Liver (tissue), 9 donors: Measurements from ENCODE around the gene NFIB. TPM values are rescaled to one million over a fixed set of nuclear protein-coding genes. Genes with fewer than 3 reads are reported as not detected.

Experiments
- DNase-seq: peaks from one replicate; pipeline ENCODE4 v3.0.0-alpha.2; 2017; ENCODE audit warnings: low spot score
- H3K27ac ChIP-seq, 2 donors: one replicate each; pipeline ENCODE4 v1.7.0; 2013; ENCODE audit warnings: inconsistent platforms in 2 of 2, low read length in 2 of 2, control low read depth in 1 of 2, low read depth in 1 of 2, mild to moderate bottlenecking in 1 of 2
- H3K27me3 ChIP-seq, 4 donors: one replicate each; pipeline versions ENCODE4 v1.6.1 to v1.7.0; 2013; ENCODE audit warnings: low read length in 3 of 4, inconsistent platforms in 1 of 4, mild to moderate bottlenecking in 1 of 4, moderate library complexity in 1 of 4; ENCODE audit not compliant: control insufficient read depth in 4 of 4, insufficient read depth in 4 of 4
- H3K36me3 ChIP-seq, 4 donors: one replicate each; pipeline versions ENCODE4 v1.6.1 to v1.7.0; 2013; ENCODE audit warnings: low read length in 3 of 4, mild to moderate bottlenecking in 3 of 4, low read depth in 1 of 4, moderate library complexity in 1 of 4; ENCODE audit not compliant: control insufficient read depth in 4 of 4, insufficient read depth in 3 of 4
- H3K4me1 ChIP-seq, 4 donors: one replicate each; pipeline versions ENCODE4 v1.6.1 to v1.7.0; 2013; ENCODE audit warnings: low read length in 3 of 4, mild to moderate bottlenecking in 3 of 4, moderate library complexity in 1 of 4; ENCODE audit not compliant: control insufficient read depth in 4 of 4, insufficient read depth in 4 of 4
- H3K4me3 ChIP-seq, 3 donors: one replicate each; pipeline versions ENCODE4 v1.6.1 to v1.7.0; 2013; ENCODE audit warnings: low read length in 3 of 3, control low read depth in 1 of 3, low read depth in 1 of 3, mild to moderate bottlenecking in 1 of 3
- H3K9ac ChIP-seq, 2 donors: one replicate each; pipeline ENCODE4 v1.7.0; 2013; ENCODE audit warnings: low read length in 2 of 2, mild to moderate bottlenecking in 2 of 2, moderate library complexity in 2 of 2, control low read depth in 1 of 2, low read depth in 1 of 2
- H3K9me3 ChIP-seq, 4 donors: one replicate each; pipeline versions ENCODE4 v1.6.1 to v1.7.0; 2013; ENCODE audit warnings: low read length in 3 of 4; ENCODE audit not compliant: control insufficient read depth in 4 of 4
- EGR1 ChIP-seq, 2 donors: IDR thresholded peaks; 2 replicates each; pipeline ENCODE4 v1.6.1; 2016 to 2018; ENCODE audit warnings: antibody characterized with exemption in 2 of 2, low read depth in 2 of 2
- FOXA1 ChIP-seq: IDR thresholded peaks from 2 replicates; pipeline ENCODE4 v1.6.1; 2016; ENCODE audit warnings: antibody characterized with exemption
- FOXA2 ChIP-seq: IDR thresholded peaks from 2 replicates; pipeline ENCODE4 v1.6.1; 2016; ENCODE audit warnings: antibody characterized with exemption
- HNF4A ChIP-seq, 2 donors: conservative IDR thresholded peaks; 2 replicates each; pipeline ENCODE4 v1.6.1; 2016; ENCODE audit warnings: antibody characterized with exemption in 2 of 2, mild to moderate bottlenecking in 2 of 2
- HNF4G ChIP-seq: IDR thresholded peaks from 2 replicates; pipeline ENCODE4 v1.6.1; 2016; ENCODE audit warnings: antibody characterized with exemption
- JUND ChIP-seq, 2 donors: IDR thresholded peaks; 2 replicates each; pipeline ENCODE4 v1.6.1; 2016; ENCODE audit warnings: antibody characterized with exemption in 2 of 2
- NR2F2 ChIP-seq: IDR thresholded peaks from 2 replicates; pipeline ENCODE4 v1.6.1; 2016; ENCODE audit warnings: antibody characterized with exemption
- RAD21 ChIP-seq, 2 donors: IDR thresholded peaks; 2 replicates each; pipeline ENCODE4 v1.6.1; 2016; ENCODE audit warnings: antibody characterized with exemption in 2 of 2, mild to moderate bottlenecking in 2 of 2
- RXRA ChIP-seq, 2 donors: IDR thresholded peaks; 2 replicates each; pipeline ENCODE4 v1.6.1; 2017 to 2018; ENCODE audit warnings: antibody characterized with exemption in 2 of 2, mild to moderate bottlenecking in 1 of 2
- SP1 ChIP-seq: IDR thresholded peaks from 2 replicates; pipeline ENCODE4 v1.6.1; 2018; ENCODE audit warnings: antibody characterized with exemption, mild to moderate bottlenecking
- WGBS: extraction: QIAGEN DNeasy Blood & Tissue Kit; methylation state at CpG from one replicate; pipeline ENCODE4 v1.1.7; 2013; 5-methylcytosine and 5-hydroxymethylcytosine counted together
- polyA plus RNA-seq, 2 donors: library from polyadenylated mRNA; stranded (reverse) in 1 of 2; unstranded in 1 of 2; fragments of 200-250 nt in 1 of 2; fragments of >200 nt in 1 of 2; fragmentation: Nextera tagmentation in 1 of 2; extraction: Ambion mirVana in 1 of 2; gene quantifications; one replicate each; pipeline versions ENCODE4 v1.2.1 to v1.2.3, GENCODE V29; 2013 to 2015
- total RNA-seq, 2 donors: library from RNA; depleted of rRNA; stranded (reverse); fragments of >200 nt; gene quantifications; one replicate each; pipeline ENCODE4 v1.2.3, GENCODE V29; 2014
- TF ChIP-seq, protein P1 (sequence below): fragments of 150-350 bp; IDR thresholded peaks from 2 replicates; pipeline ENCODE4 v1.5.1; 2017; ENCODE audit warnings: improper control_type of control experiment, low read depth, low read length; ENCODE audit not compliant: missing input control
- TF ChIP-seq, protein P2 (sequence below): IDR thresholded peaks from 2 replicates; pipeline ENCODE4 v1.6.1; 2016; ENCODE audit warnings: antibody characterized with exemption
- TF ChIP-seq, protein P3 (sequence below): IDR thresholded peaks from 2 replicates; pipeline ENCODE4 v1.6.1; 2016; ENCODE audit warnings: antibody characterized with exemption
- TF ChIP-seq, protein P4 (sequence below): IDR thresholded peaks from 2 replicates; pipeline ENCODE4 v1.6.1; 2016; ENCODE audit warnings: antibody characterized with exemption, mild to moderate bottlenecking
- TF ChIP-seq, protein P5 (sequence below): IDR thresholded peaks from 2 replicates; pipeline ENCODE4 v1.6.1; 2016; ENCODE audit warnings: antibody characterized with exemption
- donor health status: healthy.
- donor health status: healthy.
- donor health status: healthy.
- donor health status: healthy.
- donor health status: healthy.

The NFIB gene
- total and polyA plus RNA-seq, 4 donors, result 3.2 to 23.2 (median 8.0) TPM

DNA sequence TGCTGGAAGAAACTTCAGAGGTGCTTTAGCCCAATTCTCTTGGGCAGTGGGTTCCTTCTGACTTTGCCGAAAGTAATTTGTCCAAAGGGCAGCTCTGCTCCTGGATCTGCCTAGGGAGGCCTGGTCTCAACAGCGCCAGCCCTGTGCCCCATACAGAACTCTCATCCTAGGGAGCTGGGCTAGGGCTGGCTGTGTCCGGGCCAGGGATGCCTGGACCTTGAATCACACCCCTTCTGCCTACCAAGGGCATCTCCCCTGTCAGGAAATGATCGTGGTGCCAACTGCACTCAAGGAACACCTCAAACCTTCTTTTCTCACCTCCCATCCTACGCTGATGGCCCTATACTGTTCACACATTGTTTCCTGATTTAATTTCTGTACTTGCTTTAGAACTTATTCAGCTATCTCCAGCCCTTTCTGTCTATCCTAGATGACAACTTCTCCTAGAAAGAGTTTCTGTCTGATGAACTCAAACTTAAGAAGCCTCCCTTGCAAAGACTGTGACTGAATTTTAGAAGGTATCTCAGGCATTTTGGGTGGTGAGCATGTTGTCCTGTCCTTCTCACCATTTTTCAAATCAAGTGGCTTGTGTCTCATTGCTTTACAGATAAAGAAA, 37.4 kb upstream of the NFIB start:
- peaks cover 0 to 24% (median 6%) of the 10 kb centered on the region in 4 donors for H3K27me3 ChIP-seq
- no peaks in the 10 kb centered on the region for H3K36me3 ChIP-seq
- DNase-seq, result no peak

More for the DNA sequence above, 37.4 kb upstream of the NFIB start:
- Histone ChIP-seq H3K4me3 (no peak overlapping the region), H3K9ac (no peak overlapping the region), H3K27ac (no peak overlapping the region), H3K9me3 (no peaks in the 10 kb centered on the region), H3K4me1 (peaks cover 11 to 43% (median 33%) of the 10 kb centered on the region in 4 donors)
- TF ChIP-seq, protein P1, sequence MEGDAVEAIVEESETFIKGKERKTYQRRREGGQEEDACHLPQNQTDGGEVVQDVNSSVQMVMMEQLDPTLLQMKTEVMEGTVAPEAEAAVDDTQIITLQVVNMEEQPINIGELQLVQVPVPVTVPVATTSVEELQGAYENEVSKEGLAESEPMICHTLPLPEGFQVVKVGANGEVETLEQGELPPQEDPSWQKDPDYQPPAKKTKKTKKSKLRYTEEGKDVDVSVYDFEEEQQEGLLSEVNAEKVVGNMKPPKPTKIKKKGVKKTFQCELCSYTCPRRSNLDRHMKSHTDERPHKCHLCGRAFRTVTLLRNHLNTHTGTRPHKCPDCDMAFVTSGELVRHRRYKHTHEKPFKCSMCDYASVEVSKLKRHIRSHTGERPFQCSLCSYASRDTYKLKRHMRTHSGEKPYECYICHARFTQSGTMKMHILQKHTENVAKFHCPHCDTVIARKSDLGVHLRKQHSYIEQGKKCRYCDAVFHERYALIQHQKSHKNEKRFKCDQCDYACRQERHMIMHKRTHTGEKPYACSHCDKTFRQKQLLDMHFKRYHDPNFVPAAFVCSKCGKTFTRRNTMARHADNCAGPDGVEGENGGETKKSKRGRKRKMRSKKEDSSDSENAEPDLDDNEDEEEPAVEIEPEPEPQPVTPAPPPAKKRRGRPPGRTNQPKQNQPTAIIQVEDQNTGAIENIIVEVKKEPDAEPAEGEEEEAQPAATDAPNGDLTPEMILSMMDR, result no peak
- no peak for TF ChIP-seq HNF4A (conservative IDR thresholded peaks at IDR 0.05)
- TF ChIP-seq FOXA2, result no peak
- no peak for TF ChIP-seq EGR1 (IDR thresholded peaks at IDR 0.05; ENCODE audit: low read depth in 2 of 2)
- TF ChIP-seq, protein P2, sequence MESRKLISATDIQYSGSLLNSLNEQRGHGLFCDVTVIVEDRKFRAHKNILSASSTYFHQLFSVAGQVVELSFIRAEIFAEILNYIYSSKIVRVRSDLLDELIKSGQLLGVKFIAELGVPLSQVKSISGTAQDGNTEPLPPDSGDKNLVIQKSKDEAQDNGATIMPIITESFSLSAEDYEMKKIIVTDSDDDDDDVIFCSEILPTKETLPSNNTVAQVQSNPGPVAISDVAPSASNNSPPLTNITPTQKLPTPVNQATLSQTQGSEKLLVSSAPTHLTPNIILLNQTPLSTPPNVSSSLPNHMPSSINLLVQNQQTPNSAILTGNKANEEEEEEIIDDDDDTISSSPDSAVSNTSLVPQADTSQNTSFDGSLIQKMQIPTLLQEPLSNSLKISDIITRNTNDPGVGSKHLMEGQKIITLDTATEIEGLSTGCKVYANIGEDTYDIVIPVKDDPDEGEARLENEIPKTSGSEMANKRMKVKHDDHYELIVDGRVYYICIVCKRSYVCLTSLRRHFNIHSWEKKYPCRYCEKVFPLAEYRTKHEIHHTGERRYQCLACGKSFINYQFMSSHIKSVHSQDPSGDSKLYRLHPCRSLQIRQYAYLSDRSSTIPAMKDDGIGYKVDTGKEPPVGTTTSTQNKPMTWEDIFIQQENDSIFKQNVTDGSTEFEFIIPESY, result no peak
- no peak for TF ChIP-seq RXRA (IDR thresholded peaks at IDR 0.05)
- no peak for TF ChIP-seq FOXA1
- no peak for TF ChIP-seq NR2F2
- TF ChIP-seq, protein P3, sequence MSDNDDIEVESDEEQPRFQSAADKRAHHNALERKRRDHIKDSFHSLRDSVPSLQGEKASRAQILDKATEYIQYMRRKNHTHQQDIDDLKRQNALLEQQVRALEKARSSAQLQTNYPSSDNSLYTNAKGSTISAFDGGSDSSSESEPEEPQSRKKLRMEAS, result no peak
- TF ChIP-seq JUND (IDR thresholded peaks at IDR 0.05), result no peak
- TF ChIP-seq, protein P4, sequence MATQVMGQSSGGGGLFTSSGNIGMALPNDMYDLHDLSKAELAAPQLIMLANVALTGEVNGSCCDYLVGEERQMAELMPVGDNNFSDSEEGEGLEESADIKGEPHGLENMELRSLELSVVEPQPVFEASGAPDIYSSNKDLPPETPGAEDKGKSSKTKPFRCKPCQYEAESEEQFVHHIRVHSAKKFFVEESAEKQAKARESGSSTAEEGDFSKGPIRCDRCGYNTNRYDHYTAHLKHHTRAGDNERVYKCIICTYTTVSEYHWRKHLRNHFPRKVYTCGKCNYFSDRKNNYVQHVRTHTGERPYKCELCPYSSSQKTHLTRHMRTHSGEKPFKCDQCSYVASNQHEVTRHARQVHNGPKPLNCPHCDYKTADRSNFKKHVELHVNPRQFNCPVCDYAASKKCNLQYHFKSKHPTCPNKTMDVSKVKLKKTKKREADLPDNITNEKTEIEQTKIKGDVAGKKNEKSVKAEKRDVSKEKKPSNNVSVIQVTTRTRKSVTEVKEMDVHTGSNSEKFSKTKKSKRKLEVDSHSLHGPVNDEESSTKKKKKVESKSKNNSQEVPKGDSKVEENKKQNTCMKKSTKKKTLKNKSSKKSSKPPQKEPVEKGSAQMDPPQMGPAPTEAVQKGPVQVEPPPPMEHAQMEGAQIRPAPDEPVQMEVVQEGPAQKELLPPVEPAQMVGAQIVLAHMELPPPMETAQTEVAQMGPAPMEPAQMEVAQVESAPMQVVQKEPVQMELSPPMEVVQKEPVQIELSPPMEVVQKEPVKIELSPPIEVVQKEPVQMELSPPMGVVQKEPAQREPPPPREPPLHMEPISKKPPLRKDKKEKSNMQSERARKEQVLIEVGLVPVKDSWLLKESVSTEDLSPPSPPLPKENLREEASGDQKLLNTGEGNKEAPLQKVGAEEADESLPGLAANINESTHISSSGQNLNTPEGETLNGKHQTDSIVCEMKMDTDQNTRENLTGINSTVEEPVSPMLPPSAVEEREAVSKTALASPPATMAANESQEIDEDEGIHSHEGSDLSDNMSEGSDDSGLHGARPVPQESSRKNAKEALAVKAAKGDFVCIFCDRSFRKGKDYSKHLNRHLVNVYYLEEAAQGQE, result no peak
- TF ChIP-seq, protein P5, sequence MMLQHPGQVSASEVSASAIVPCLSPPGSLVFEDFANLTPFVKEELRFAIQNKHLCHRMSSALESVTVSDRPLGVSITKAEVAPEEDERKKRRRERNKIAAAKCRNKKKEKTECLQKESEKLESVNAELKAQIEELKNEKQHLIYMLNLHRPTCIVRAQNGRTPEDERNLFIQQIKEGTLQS, result no peak
- no peak for TF ChIP-seq RAD21 (IDR thresholded peaks at IDR 0.05)
- no peak for TF ChIP-seq SP1
- no peak for TF ChIP-seq HNF4G
- WGBS, result 93% methylated on average over 5 of the region's 5 CpGs
